T-helper 2 cell treated with Interferon-gamma antibody and Interleukin-4, amounts not matched to agents 5 μg/mL and 100 μg/mL, for 36 hours (primary cell): ENCODE data around the gene SPRING1.

Source experiments
- DNase-seq: peaks from one replicate; pipeline ENCODE4 v3.0.0; 2021; ENCODE audit warnings: low spot score
- H3K27ac Mint-ChIP-seq: one replicate; pipeline ENCODE4 v1.8.0; 2021; ENCODE audit warnings: mild to moderate bottlenecking, mixed read lengths
- H3K27me3 Mint-ChIP-seq: one replicate; pipeline ENCODE4 v1.8.0; 2021; ENCODE audit warnings: low read depth, mixed read lengths
- H3K36me3 Mint-ChIP-seq: one replicate; pipeline ENCODE4 v1.8.0; 2021; ENCODE audit warnings: low read depth, mixed read lengths
- H3K4me1 Mint-ChIP-seq: one replicate; pipeline ENCODE4 v1.8.0; 2021; ENCODE audit warnings: low read depth, mixed read lengths
- H3K4me3 Mint-ChIP-seq: one replicate; pipeline ENCODE4 v1.8.0; 2022; ENCODE audit warnings: mild to moderate bottlenecking, moderate library complexity, mixed read lengths
- H3K9me3 Mint-ChIP-seq: one replicate; pipeline ENCODE4 v1.8.0; 2021; ENCODE audit warnings: mixed read lengths

Gene SPRING1

GRCh38 chr12:116708826-116709756 lies 28.8 kb downstream of the SPRING1 start:
- Mint-ChIP-seq H3K4me3 (peak overlapping the region; percentile 41), H3K4me1 (peaks cover 6% of the 10 kb centered on the region), H3K36me3 (peaks cover 2% of the 10 kb centered on the region), H3K27me3 (peaks cover 24% of the 10 kb centered on the region), H3K27ac (no peak overlapping the region), H3K9me3 (no peaks in the 10 kb centered on the region)
- peak; percentile 15 for DNase-seq

GRCh38 chr12:116707751-116708150 lies 30.1 kb downstream of the SPRING1 start:
- H3K27ac Mint-ChIP-seq = no peak overlapping the region
- peaks cover 26% of the 10 kb centered on the region for H3K27me3 Mint-ChIP-seq
- H3K4me3 Mint-ChIP-seq = no peak overlapping the region
- H3K9me3 Mint-ChIP-seq = no peaks in the 10 kb centered on the region
- H3K36me3 Mint-ChIP-seq = peaks cover 2% of the 10 kb centered on the region
- DNase-seq = no peak
- peaks cover 8% of the 10 kb centered on the region for H3K4me1 Mint-ChIP-seq

GRCh38 chr12:116703214-116703795 lies 34.6 kb downstream of the SPRING1 start:
- Mint-ChIP-seq H3K9me3 (no peaks in the 10 kb centered on the region), H3K4me3 (no peak overlapping the region), H3K27ac (no peak overlapping the region), H3K4me1 (peaks cover 2% of the 10 kb centered on the region), H3K27me3 (peaks cover 14% of the 10 kb centered on the region), H3K36me3 (no peaks in the 10 kb centered on the region)
- DNase-seq = peak; percentile 48

GRCh38 chr12:116701432-116701831 lies 36.4 kb downstream of the SPRING1 start:
- Mint-ChIP-seq H3K27ac (no peak overlapping the region), H3K4me1 (peaks cover 2% of the 10 kb centered on the region)

GRCh38 chr12:116700066-116700465 lies 37.8 kb downstream of the SPRING1 start:
- Mint-ChIP-seq H3K9me3 (no peaks in the 10 kb centered on the region), H3K36me3 (no peaks in the 10 kb centered on the region), H3K4me1 (peaks cover 3% of the 10 kb centered on the region), H3K27ac (no peak overlapping the region), H3K27me3 (peaks cover 17% of the 10 kb centered on the region), H3K4me3 (no peak overlapping the region)
- DNase-seq = no peak

More at GRCh38 chr12:116701432-116701831, 36.4 kb downstream of the SPRING1 start:
- Mint-ChIP-seq H3K36me3 (no peaks in the 10 kb centered on the region), H3K9me3 (no peaks in the 10 kb centered on the region), H3K4me3 (no peak overlapping the region), H3K27me3 (peaks cover 15% of the 10 kb centered on the region)
- DNase-seq = no peak

- Mint-ChIP-seq H3K4me1 (peaks cover 4% of the 10 kb centered on the region), H3K27ac (no peak overlapping the region), H3K4me3 (no peak overlapping the region), H3K27me3 (peaks cover 32% of the 10 kb centered on the region), H3K36me3 (no peaks in the 10 kb centered on the region), H3K9me3 (no peaks in the 10 kb centered on the region)
- no peak for DNase-seq
Observed at GRCh38 chr12:116698554-116699075, 39.3 kb downstream of the SPRING1 start.

- DNase-seq = no peak
Observed at GRCh38 chr12:116698116-116698515, 39.8 kb downstream of the SPRING1 start.

GRCh38 chr12:116697716-116698115 lies 40.2 kb downstream of the SPRING1 start:
- no peak overlapping the region for H3K27ac Mint-ChIP-seq
- peaks cover 2% of the 10 kb centered on the region for H3K4me1 Mint-ChIP-seq
- H3K4me3 Mint-ChIP-seq = no peak overlapping the region
- no peak for DNase-seq
- no peaks in the 10 kb centered on the region for H3K9me3 Mint-ChIP-seq
- no peaks in the 10 kb centered on the region for H3K36me3 Mint-ChIP-seq
- peaks cover 38% of the 10 kb centered on the region for H3K27me3 Mint-ChIP-seq

More at GRCh38 chr12:116698116-116698515, 39.8 kb downstream of the SPRING1 start:
- H3K27ac Mint-ChIP-seq = no peak overlapping the region
- H3K36me3 Mint-ChIP-seq = no peaks in the 10 kb centered on the region
- H3K27me3 Mint-ChIP-seq = peaks cover 35% of the 10 kb centered on the region
- no peak overlapping the region for H3K4me3 Mint-ChIP-seq
- H3K9me3 Mint-ChIP-seq = no peaks in the 10 kb centered on the region
- peaks cover 2% of the 10 kb centered on the region for H3K4me1 Mint-ChIP-seq

GRCh38 chr12:116697305-116697704 lies 40.6 kb downstream of the SPRING1 start:
- H3K27ac Mint-ChIP-seq = no peak overlapping the region
- H3K4me1 Mint-ChIP-seq = peaks cover 3% of the 10 kb centered on the region
- H3K9me3 Mint-ChIP-seq = no peaks in the 10 kb centered on the region
- peaks cover 39% of the 10 kb centered on the region for H3K27me3 Mint-ChIP-seq
- no peak for DNase-seq
- no peaks in the 10 kb centered on the region for H3K36me3 Mint-ChIP-seq
- no peak overlapping the region for H3K4me3 Mint-ChIP-seq

- Mint-ChIP-seq H3K27ac (no peak overlapping the region), H3K9me3 (no peaks in the 10 kb centered on the region), H3K4me3 (no peak overlapping the region), H3K27me3 (peaks cover 38% of the 10 kb centered on the region), H3K4me1 (peaks cover 3% of the 10 kb centered on the region), H3K36me3 (no peaks in the 10 kb centered on the region)
- DNase-seq = no peak
Observed at GRCh38 chr12:116695464-116695725, 42.5 kb downstream of the SPRING1 start.

- no peak overlapping the region for H3K27ac Mint-ChIP-seq
- no peak for DNase-seq
- H3K36me3 Mint-ChIP-seq = no peaks in the 10 kb centered on the region
- H3K4me1 Mint-ChIP-seq = peaks cover 3% of the 10 kb centered on the region
- H3K4me3 Mint-ChIP-seq = no peak overlapping the region
- H3K9me3 Mint-ChIP-seq = no peaks in the 10 kb centered on the region
- peaks cover 43% of the 10 kb centered on the region for H3K27me3 Mint-ChIP-seq
Observed at GRCh38 chr12:116694653-116695463, 43.0 kb downstream of the SPRING1 start.

- peaks cover 3% of the 10 kb centered on the region for H3K4me1 Mint-ChIP-seq
- H3K27me3 Mint-ChIP-seq = peaks cover 41% of the 10 kb centered on the region
- H3K9me3 Mint-ChIP-seq = no peaks in the 10 kb centered on the region
- no peaks in the 10 kb centered on the region for H3K36me3 Mint-ChIP-seq
- H3K27ac Mint-ChIP-seq = no peak overlapping the region
- H3K4me3 Mint-ChIP-seq = no peak overlapping the region
- no peak for DNase-seq
Observed at GRCh38 chr12:116693286-116694227, 44.3 kb downstream of the SPRING1 start.

GRCh38 chr12:116692605-116693004 lies 45.3 kb downstream of the SPRING1 start:
- no peak for DNase-seq
- H3K4me1 Mint-ChIP-seq = peaks cover 3% of the 10 kb centered on the region
- no peak overlapping the region for H3K27ac Mint-ChIP-seq
- no peaks in the 10 kb centered on the region for H3K36me3 Mint-ChIP-seq
- no peaks in the 10 kb centered on the region for H3K9me3 Mint-ChIP-seq
- peaks cover 39% of the 10 kb centered on the region for H3K27me3 Mint-ChIP-seq
- no peak overlapping the region for H3K4me3 Mint-ChIP-seq
